Astrocyte of the cerebellum (primary cell): ENCODE measurements around the gene IPO9.

Source experiments
- DNase-seq: peaks from one replicate; pipeline ENCODE4 v3.0.0-alpha.2; 2011; ENCODE audit warnings: low read depth
- H3K4me3 ChIP-seq: 2 replicates; pipeline ENCODE4 v1.5.1; 2011; ENCODE audit warnings: mild to moderate bottlenecking, low read depth, low read length, moderate library complexity
- in situ Hi-C: cut with HindIII; loops from 2 replicates; pipeline ENCODE4 v1.10.0; 2017; ENCODE audit warnings: low sequenced_read_pairs
- TF ChIP-seq, protein P1 (sequence below): IDR thresholded peaks from 2 replicates; pipeline ENCODE4 v1.5.1; 2012; ENCODE audit warnings: low read length, low read depth, moderate library complexity, mild to moderate bottlenecking; ENCODE audit errors: missing control alignments

Gene IPO9

DNA sequence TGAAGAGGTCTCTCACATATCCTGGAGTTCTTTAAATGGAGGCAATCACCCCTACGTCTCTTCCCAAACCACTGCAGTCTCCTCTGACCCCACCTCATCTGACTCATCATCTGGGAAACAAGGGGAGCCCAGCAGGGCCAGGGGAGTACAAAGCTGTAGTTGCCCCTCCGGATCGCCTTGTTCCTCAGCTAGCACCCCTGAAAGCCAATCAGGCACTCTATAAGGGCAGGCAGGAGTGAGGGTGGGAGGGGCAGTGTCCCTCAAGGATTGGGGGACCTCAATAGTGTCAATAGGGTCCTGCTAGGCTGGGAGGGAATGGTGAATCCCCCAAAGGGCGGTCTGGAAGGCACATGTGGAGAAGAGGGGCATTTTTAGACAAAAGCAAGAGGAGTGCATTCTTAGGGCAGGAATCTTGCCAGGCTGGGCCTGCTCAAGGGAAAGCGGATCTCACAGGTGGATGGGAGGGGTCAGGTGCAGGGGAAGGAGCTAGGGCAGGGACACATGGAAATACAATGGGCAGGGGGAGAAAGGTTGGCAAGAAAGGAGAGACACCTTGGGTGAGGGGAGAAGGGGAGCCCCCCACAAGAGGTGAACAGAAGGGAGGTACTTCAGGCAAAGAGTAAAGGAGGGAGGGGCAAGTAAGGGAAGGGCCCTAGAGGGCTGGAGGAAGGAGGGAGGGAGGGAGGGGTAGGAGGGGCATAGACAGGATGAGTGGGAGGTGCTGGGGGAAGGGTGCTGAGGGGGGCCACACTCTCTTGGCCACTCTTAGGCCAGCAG is 65.6 kb downstream of the IPO9 start:
- no peak overlapping the region for H3K4me3 ChIP-seq
- in situ Hi-C loops: no loop called here
- TF ChIP-seq, protein P1, sequence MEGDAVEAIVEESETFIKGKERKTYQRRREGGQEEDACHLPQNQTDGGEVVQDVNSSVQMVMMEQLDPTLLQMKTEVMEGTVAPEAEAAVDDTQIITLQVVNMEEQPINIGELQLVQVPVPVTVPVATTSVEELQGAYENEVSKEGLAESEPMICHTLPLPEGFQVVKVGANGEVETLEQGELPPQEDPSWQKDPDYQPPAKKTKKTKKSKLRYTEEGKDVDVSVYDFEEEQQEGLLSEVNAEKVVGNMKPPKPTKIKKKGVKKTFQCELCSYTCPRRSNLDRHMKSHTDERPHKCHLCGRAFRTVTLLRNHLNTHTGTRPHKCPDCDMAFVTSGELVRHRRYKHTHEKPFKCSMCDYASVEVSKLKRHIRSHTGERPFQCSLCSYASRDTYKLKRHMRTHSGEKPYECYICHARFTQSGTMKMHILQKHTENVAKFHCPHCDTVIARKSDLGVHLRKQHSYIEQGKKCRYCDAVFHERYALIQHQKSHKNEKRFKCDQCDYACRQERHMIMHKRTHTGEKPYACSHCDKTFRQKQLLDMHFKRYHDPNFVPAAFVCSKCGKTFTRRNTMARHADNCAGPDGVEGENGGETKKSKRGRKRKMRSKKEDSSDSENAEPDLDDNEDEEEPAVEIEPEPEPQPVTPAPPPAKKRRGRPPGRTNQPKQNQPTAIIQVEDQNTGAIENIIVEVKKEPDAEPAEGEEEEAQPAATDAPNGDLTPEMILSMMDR: no peak
- no peak for DNase-seq

DNA sequence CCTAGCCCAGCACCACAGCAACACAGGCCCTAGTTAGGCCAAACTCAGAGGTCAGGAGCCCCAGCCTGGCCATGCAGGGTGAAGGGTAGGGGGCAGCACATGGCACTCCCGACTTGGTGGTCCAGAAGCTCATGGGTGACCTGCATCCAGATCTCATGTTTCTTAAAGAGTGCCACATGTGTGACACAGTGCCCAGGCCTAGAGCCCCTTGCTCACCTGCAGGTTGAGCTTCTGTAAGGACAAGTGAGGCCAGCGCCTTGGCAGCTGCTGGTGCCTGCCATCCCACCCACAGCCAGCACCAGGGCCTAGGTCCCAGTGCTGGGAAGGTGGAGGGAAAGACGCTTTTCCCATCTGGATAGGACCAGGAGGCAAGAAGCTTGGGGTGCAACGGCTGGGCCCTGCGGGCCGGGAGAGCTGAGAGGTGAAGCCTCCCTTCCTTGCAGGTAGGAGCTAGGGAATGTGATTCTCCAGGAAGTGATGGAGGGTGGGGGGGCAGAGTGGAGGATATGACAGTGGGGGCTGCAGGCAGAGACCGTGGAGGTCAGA is 66.2 kb downstream of the IPO9 start:
- in situ Hi-C loops: no loop called here
- no peak overlapping the region for H3K4me3 ChIP-seq
- TF ChIP-seq, protein P1: no peak
- no peak for DNase-seq

DNA sequence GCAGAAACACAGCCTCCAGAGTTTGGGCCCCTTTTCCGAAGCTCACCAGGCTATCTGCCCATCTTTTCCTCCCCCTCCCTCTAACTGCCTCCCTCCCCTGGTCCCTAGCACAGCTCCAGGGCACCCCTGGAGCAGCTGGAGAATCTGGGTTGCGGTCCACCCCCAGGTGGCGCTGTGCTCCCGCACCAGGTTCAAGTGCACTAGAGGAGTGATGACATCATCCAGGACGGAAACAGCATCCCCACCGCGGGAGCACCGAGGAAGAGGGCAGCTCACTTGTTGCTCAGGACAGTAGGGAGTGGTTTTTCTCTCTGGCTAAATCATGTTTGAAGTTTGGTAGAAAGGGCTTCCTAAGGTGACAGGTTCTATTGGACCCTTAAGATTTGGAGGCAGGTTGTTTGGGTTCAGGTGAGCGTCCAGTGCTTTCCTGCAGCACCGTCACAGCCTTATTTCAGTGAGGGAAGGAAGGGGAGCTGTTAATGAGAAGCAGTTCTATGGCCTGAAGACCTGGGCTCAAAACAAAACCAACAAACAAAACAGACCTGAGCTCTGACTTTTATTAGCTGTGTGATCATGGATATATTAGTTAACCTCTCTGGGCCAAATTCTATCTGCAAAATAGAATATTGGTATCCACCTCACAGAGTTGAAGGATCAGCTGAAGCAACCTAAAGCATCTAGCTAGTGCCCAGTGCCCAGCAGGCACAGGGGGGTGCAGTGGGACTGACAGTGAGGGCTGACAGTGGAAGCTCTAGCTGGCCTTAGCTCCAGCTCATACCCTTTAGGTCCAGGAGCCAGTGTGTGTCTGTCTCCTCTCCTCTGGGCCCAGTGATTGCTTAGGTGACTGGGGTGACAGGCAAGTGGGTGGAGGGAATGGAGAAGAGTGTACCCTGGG is 67.2 kb downstream of the IPO9 start:
- no peak overlapping the region for H3K4me3 ChIP-seq
- peak; percentile 83 for DNase-seq
- TF ChIP-seq, protein P1: peak; percentile 94
- in situ Hi-C loops: no loop called here

DNA sequence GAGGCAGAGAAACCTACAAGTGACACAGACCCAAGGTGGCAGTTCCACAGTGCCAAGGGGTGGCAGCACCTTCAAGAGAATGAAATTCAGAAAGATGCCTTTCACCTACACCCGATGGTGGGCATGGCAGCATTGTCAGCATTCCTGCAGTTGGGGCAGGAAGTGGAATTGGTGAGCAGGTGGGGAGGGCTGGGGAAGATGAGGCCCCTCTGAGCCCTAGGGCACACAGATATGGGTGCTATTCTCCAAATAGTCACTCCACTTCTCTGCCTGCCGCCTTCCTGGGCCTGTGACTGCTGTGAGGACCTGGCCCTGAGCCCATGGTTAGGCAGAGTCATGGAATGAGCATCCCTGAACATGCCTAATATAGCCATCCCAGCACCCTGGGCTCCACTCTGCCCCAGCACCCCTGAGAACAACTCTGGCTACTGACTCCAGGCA is 68.0 kb downstream of the IPO9 start:
- TF ChIP-seq, protein P1: no peak
- no peak overlapping the region for H3K4me3 ChIP-seq
- no peak for DNase-seq
- in situ Hi-C loops: no loop called here

DNA sequence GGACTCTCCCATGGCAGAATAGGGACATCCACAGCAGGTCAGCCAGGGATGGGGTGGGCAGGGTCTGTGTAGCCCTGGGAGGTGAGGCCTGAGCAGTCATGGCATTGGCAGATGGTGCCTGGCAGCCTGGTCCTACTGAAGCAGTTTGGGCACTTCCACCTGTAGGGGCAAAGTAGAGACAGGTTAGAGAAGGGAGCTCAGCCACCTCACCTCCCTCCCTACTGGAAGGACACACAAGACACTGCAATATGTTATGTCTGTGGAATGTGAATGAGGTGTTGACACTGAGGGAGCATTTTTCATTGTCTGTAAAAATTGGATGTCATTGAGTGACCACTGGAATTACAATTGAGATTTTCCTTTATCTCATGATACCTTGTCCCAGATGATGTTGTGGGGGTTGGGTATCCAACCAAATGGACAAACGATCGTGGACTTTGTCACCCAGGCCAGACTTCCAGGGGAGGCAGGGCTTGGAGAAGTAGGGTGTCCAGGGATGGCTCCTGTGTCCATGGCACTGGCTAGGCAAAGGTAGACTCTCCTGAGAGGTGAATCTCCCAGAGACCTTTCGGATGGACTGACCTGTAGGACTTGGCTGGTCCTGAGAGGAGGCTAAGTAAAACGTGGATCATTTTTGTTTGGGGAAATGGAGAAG is 69.4 kb downstream of the IPO9 start:
- TF ChIP-seq, protein P1: no peak
- no peak for DNase-seq
- H3K4me3 ChIP-seq: no peak overlapping the region
- in situ Hi-C loops: no loop called here

DNA sequence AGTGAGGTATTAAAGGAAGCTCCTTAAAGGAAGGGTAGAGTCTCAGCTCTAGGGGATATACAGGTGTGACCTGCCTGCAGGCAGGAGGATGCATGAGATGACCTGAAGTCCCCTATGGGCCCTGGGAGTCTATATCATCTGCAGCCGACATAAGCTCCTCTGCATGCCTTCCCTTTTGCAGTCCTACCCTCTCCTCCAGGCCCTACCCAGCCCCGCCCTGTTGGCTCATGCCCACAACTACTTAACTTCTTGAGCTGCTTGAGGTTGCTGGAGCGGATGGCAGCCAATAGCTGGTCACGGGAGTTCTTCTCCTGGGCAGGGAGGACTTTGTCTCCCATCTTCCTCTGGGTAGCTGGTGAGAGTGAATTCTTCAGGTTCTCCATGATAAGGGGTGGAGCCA is 70.0 kb downstream of the IPO9 start:
- no peak overlapping the region for H3K4me3 ChIP-seq
- DNase-seq: no peak
- TF ChIP-seq, protein P1: no peak
- in situ Hi-C loops: no loop called here
